ENCODE data around the gene MEX3D. TPM values are rescaled to one million over a fixed set of nuclear protein-coding genes. Genes with fewer than 3 reads are reported as not detected.

Gene MEX3D
- total RNA-seq, 2 experiments from 2014 or later, result 11.9 to 13.6 TPM

DNA sequence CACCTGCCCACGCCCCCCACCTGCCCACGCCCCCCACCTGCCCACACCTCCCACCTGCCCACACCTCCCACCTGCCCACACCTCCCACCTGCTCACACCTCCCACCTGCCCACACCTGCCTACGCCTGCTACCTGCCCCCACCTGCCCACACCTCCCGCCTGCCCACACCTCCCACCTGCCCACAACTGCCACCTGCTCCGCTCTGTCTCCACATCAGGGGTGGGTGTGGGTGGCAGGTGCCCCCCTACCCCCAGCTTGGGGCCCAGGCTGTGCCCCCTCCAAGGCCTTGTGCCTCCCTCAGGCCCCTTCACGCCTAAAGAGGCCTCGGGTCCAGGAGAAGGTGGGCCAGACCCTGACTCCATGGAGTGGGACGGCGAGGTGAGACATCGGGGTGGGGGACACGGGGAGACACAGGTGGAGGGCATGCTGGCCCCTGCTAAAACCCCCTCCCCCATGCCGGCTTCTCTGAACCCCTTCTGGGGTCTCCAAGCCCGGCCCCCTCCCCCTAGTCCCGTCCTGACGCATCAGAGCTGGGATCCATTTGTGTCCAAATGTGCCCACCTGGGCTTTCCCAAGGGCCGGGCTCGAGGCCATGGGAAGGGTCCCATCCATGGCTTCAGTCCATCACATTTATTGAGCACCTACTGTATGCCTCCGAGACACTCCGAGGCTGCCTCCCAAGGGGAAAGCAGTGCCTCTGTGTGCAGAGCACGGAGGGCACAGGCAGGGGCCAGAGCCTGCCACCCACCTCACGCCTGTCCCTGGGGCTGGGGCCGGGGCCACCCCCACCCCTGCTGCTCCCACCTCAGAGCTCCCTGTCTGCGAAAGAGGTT lies 39.3 kb downstream of the MEX3D start:
- no peaks in the 10 kb centered on the region for H3K36me3 ChIP-seq (ENCODE audit: insufficient read depth, low read length)
- no peaks in the 10 kb centered on the region for H4K20me1 ChIP-seq (ENCODE audit: insufficient read depth, low read length)
- intact Hi-C loops (cut with micrococcal nuclease; ENCODE audit: unreplicated experiment), result no loop called here
- DNase-seq (ENCODE audit: low spot score), result no peak
- H3K9me2 ChIP-seq (ENCODE audit: insufficient read depth, low read length), result no peaks in the 10 kb centered on the region
- H3K9me3 ChIP-seq (ENCODE audit: low read length), result no peaks in the 10 kb centered on the region
- no peak overlapping the region for H3K4me3 ChIP-seq (ENCODE audit: low read depth, low read length, poor library complexity, severe bottlenecking)
- no peak overlapping the region for H3K27ac ChIP-seq (ENCODE audit: low read depth, low read length, poor library complexity, severe bottlenecking)
- no peak overlapping the region for H3K4me2 ChIP-seq (ENCODE audit: low read length)
- ChIA-PET POLR2A (no interaction called here), CTCF (ENCODE audit: unreplicated experiment) (interaction anchor here (0.6 kb wide), 1 partner anchor 260 kb away, joined by 3 read pairs; no protein-coding TSS in a partner anchor)
- no peak overlapping the region for H2AFZ ChIP-seq (ENCODE audit: low read length)
- no peak for TF ChIP-seq EZH2phosphoT487 (IDR thresholded peaks at IDR 0.05; ENCODE audit: borderline replicate concordance, low read depth, low read length)
- TF ChIP-seq, protein P1, sequence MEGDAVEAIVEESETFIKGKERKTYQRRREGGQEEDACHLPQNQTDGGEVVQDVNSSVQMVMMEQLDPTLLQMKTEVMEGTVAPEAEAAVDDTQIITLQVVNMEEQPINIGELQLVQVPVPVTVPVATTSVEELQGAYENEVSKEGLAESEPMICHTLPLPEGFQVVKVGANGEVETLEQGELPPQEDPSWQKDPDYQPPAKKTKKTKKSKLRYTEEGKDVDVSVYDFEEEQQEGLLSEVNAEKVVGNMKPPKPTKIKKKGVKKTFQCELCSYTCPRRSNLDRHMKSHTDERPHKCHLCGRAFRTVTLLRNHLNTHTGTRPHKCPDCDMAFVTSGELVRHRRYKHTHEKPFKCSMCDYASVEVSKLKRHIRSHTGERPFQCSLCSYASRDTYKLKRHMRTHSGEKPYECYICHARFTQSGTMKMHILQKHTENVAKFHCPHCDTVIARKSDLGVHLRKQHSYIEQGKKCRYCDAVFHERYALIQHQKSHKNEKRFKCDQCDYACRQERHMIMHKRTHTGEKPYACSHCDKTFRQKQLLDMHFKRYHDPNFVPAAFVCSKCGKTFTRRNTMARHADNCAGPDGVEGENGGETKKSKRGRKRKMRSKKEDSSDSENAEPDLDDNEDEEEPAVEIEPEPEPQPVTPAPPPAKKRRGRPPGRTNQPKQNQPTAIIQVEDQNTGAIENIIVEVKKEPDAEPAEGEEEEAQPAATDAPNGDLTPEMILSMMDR (conservative IDR thresholded peaks at IDR 0.05; ENCODE audit: low read length), result no peak
- no peaks in the 10 kb centered on the region for H3K79me2 ChIP-seq (ENCODE audit: insufficient read depth, low read depth, low read length)
- no TSS peak for BruUV-seq (replicated peaks)
- H3K4me1 ChIP-seq (ENCODE audit: insufficient read depth, low read length, poor library complexity, severe bottlenecking), result no peaks in the 10 kb centered on the region

DNA sequence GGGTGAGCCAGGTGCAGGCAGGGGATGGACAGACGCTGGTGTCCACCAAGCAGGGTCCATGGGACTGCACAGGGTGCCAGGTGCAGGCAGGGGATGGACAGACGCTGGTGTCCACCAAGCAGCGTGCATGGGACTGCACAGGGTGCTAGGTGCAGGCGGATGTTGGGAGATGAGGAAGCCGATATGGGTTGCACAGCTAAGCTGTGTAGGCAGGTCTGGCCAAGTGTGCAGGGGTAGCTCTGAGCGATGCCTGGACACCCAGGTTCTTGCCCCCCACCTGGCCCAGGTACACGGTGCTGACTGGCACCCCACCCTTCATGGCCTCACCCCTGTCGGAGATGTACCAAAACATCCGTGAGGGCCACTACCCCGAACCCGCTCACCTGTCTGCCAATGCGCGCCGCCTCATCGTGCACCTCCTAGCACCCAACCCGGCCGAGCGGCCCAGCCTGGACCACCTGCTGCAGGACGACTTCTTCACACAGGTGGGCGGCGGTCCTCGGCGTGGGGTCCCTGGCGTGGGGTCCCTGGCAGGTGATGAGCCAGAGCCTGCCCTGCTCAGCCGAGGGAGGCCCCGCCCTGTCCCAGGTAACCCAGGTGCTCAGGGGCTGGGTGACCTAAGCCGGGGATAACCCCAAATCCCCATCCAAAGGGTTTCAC lies 40.3 kb downstream of the MEX3D start:
- intact Hi-C loops (cut with micrococcal nuclease; ENCODE audit: unreplicated experiment), result no loop called here
- POLR2A ChIA-PET, result interaction anchor here (0.9 kb wide), 1 partner anchor 24 kb away, joined by 3 read pairs; no protein-coding TSS in a partner anchor
- DNase-seq (ENCODE audit: low spot score), result no peak
- no peaks in the 10 kb centered on the region for H3K36me3 ChIP-seq (ENCODE audit: insufficient read depth, low read length)
- no peak overlapping the region for H3K27ac ChIP-seq (ENCODE audit: low read depth, low read length, poor library complexity, severe bottlenecking)
- TF ChIP-seq, protein P1 (conservative IDR thresholded peaks at IDR 0.05; ENCODE audit: low read length), result no peak
- TF ChIP-seq EZH2phosphoT487 (IDR thresholded peaks at IDR 0.05; ENCODE audit: borderline replicate concordance, low read depth, low read length), result no peak
- H2AFZ ChIP-seq (ENCODE audit: low read length), result no peak overlapping the region
- no peaks in the 10 kb centered on the region for H3K9me3 ChIP-seq (ENCODE audit: low read length)
- H3K4me2 ChIP-seq (ENCODE audit: low read length), result no peak overlapping the region
- no TSS peak for BruUV-seq (replicated peaks)
- H4K20me1 ChIP-seq (ENCODE audit: insufficient read depth, low read length), result no peaks in the 10 kb centered on the region
- H3K79me2 ChIP-seq (ENCODE audit: insufficient read depth, low read depth, low read length), result no peaks in the 10 kb centered on the region
- H3K9me2 ChIP-seq (ENCODE audit: insufficient read depth, low read length), result no peaks in the 10 kb centered on the region
- H3K4me3 ChIP-seq (ENCODE audit: low read depth, low read length, poor library complexity, severe bottlenecking), result no peak overlapping the region
- CTCF ChIA-PET (ENCODE audit: unreplicated experiment), result no interaction called here
- no peaks in the 10 kb centered on the region for H3K4me1 ChIP-seq (ENCODE audit: insufficient read depth, low read length, poor library complexity, severe bottlenecking)

Data from OCI-LY7 (cell line).